KMS-11 (cell line): ENCODE data around the gene NUDT14.

Experiments used
- H2AFZ ChIP-seq: fragments of 200-600 bp; sonication (generic); 2 replicates; pipeline ENCODE4 v1.6.1; 2016; ENCODE audit warnings: antibody characterized with exemption, mixed run types, low read depth
- H3K27ac ChIP-seq: fragments of 200-600 bp; sonication (generic); 2 replicates; pipeline ENCODE4 v1.6.1; 2016; ENCODE audit warnings: mild to moderate bottlenecking, mixed run types
- H3K27me3 ChIP-seq: fragments of 200-600 bp; sonication (generic); 2 replicates; pipeline ENCODE4 v1.6.1; 2017; ENCODE audit warnings: mild to moderate bottlenecking, low read depth, mixed run types, moderate library complexity; ENCODE audit not compliant: insufficient read depth
- H3K36me3 ChIP-seq: fragments of 200-600 bp; sonication (generic); 2 replicates; pipeline ENCODE4 v1.6.1; 2017; ENCODE audit warnings: mild to moderate bottlenecking, mixed run types; ENCODE audit not compliant: insufficient read depth
- H3K4me1 ChIP-seq: fragments of 200-600 bp; sonication (generic); 2 replicates; pipeline ENCODE4 v1.6.1; 2016; ENCODE audit warnings: mild to moderate bottlenecking, low read depth, mixed run types; ENCODE audit not compliant: poor library complexity, severe bottlenecking
- H3K4me2 ChIP-seq: fragments of 200-600 bp; sonication (generic); 2 replicates; pipeline ENCODE4 v1.7.0; 2016; ENCODE audit warnings: mild to moderate bottlenecking, mixed run types
- H3K4me3 ChIP-seq: fragments of 200-600 bp; sonication (generic); IDR thresholded peaks from 2 replicates; pipeline ENCODE4 v1.6.1; 2017; ENCODE audit warnings: low read depth, low read length, mixed read lengths; ENCODE audit not compliant: insufficient read depth
- H3K79me2 ChIP-seq: fragments of 200-600 bp; sonication (generic); 2 replicates; pipeline ENCODE4 v1.6.1; 2016; ENCODE audit warnings: low read depth, mixed run types; ENCODE audit not compliant: insufficient read depth
- H3K9ac ChIP-seq: fragments of 200-600 bp; sonication (generic); 2 replicates; pipeline ENCODE4 v1.6.1; 2016; ENCODE audit warnings: mild to moderate bottlenecking, mixed run types
- H4K20me1 ChIP-seq: fragments of 200-600 bp; sonication (generic); 2 replicates; pipeline ENCODE4 v1.6.1; 2016; ENCODE audit warnings: mild to moderate bottlenecking, mixed run types; ENCODE audit not compliant: insufficient read depth
- TF ChIP-seq, protein P1 (sequence below): fragments of 200-600 bp; sonication (generic); conservative IDR thresholded peaks from 2 replicates; pipeline ENCODE4 v1.6.1; 2017; ENCODE audit warnings: low read depth, mild to moderate bottlenecking, antibody characterized with exemption, low read length, moderate library complexity, mixed read lengths

NUDT14 gene

DNA sequence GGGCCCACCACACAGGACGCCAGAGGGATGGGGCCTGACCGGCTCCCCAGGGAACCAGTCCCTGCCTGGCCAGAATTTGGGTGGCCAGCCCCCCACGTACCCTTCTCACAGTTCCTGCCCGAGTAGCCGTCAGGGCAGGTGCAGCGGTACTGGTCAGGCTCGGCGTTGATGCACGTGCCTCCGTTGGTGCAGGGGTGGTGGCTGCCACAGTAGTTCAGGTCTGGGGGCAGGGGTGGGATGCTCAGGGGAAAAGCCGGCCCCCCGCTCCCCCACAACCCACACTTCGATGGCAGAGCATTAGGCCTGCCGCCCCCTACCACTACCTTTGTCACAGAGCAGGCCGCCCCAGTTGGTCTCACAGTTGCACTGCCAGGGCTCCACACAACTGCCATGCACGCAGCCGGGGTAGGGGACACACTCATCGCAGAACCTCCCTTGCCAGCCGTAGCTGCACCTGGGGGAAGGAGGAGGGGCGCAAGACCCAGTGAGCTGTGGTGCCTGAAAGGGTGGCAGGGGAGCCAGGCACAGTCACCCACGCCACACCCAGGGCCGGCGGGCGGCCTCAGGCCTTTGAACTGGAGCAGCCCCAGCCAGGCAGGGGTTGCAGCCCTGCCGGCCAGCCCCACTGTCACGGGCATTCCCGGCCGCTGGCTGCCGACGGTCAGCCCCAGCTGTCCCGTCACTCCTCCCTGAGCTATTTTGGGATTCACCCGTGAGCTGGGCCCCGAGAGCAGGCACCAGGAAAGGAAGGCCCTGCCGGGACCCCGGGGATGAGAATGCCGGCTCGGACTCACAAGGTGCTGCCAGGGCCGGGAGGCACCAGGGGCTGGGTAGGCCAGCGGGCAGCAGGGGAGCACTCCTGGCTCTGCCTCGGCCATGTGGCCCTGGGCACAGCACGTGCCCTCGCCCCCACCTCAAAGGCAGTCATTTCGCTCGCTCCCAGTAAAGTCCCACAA lies 29.0 kb downstream of the NUDT14 start:
- Histone ChIP-seq H3K27ac (no peak overlapping the region), H3K36me3 (no peaks in the 10 kb centered on the region), H2AFZ (no peak overlapping the region), H4K20me1 (no peaks in the 10 kb centered on the region), H3K4me2 (no peak overlapping the region), H3K4me1 (no peaks in the 10 kb centered on the region), H3K4me3 (no peak overlapping the region), H3K27me3 (no peaks in the 10 kb centered on the region), H3K9ac (no peak overlapping the region), H3K79me2 (no peaks in the 10 kb centered on the region)
- TF ChIP-seq, protein P1, sequence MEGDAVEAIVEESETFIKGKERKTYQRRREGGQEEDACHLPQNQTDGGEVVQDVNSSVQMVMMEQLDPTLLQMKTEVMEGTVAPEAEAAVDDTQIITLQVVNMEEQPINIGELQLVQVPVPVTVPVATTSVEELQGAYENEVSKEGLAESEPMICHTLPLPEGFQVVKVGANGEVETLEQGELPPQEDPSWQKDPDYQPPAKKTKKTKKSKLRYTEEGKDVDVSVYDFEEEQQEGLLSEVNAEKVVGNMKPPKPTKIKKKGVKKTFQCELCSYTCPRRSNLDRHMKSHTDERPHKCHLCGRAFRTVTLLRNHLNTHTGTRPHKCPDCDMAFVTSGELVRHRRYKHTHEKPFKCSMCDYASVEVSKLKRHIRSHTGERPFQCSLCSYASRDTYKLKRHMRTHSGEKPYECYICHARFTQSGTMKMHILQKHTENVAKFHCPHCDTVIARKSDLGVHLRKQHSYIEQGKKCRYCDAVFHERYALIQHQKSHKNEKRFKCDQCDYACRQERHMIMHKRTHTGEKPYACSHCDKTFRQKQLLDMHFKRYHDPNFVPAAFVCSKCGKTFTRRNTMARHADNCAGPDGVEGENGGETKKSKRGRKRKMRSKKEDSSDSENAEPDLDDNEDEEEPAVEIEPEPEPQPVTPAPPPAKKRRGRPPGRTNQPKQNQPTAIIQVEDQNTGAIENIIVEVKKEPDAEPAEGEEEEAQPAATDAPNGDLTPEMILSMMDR = no peak

GRCh38 chr14:105151084-105151837 lies 29.9 kb downstream of the NUDT14 start:
- Histone ChIP-seq H3K4me3 (no peak overlapping the region), H3K27me3 (no peaks in the 10 kb centered on the region), H3K27ac (no peak overlapping the region), H3K4me2 (no peak overlapping the region), H4K20me1 (no peaks in the 10 kb centered on the region), H2AFZ (no peak overlapping the region), H3K36me3 (no peaks in the 10 kb centered on the region), H3K4me1 (no peaks in the 10 kb centered on the region), H3K9ac (no peak overlapping the region), H3K79me2 (no peaks in the 10 kb centered on the region)
- TF ChIP-seq, protein P1 = no peak

GRCh38 chr14:105150368-105151083 lies 30.6 kb downstream of the NUDT14 start:
- no peak overlapping the region for H3K4me2 ChIP-seq
- H3K4me1 ChIP-seq = no peaks in the 10 kb centered on the region
- no peaks in the 10 kb centered on the region for H3K36me3 ChIP-seq
- H3K79me2 ChIP-seq = no peaks in the 10 kb centered on the region
- no peaks in the 10 kb centered on the region for H3K27me3 ChIP-seq
- no peaks in the 10 kb centered on the region for H4K20me1 ChIP-seq
- no peak overlapping the region for H3K9ac ChIP-seq
- TF ChIP-seq, protein P1 = no peak
- H2AFZ ChIP-seq = no peak overlapping the region
- H3K4me3 ChIP-seq = no peak overlapping the region
- no peak overlapping the region for H3K27ac ChIP-seq

DNA sequence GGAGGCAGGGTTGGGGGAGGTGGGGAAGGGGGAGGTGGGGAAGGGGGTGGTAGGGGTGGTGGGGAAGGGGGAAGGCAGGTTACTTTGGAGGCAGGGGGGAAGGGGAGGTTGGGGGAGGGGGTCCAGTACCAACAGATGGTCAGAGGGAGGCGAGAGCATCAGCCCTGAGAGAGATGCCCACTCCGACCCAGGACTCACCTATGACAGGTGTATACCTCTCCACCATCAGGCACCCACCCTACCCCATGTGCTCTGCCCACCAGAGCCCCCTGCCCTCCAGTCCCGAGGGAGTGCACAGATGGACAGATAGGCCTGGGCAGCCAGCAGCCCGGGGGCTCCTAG lies 31.1 kb downstream of the NUDT14 start:
- TF ChIP-seq, protein P1 = no peak
- Histone ChIP-seq H3K4me1 (no peaks in the 10 kb centered on the region), H3K9ac (no peak overlapping the region), H3K4me2 (no peak overlapping the region), H3K4me3 (no peak overlapping the region), H4K20me1 (no peaks in the 10 kb centered on the region), H3K27ac (no peak overlapping the region), H3K27me3 (no peaks in the 10 kb centered on the region), H3K36me3 (no peaks in the 10 kb centered on the region), H2AFZ (no peak overlapping the region), H3K79me2 (no peaks in the 10 kb centered on the region)
